Suprapubic skin (tissue), 3 donors: Measurements from ENCODE around the gene OXTR.

Experiments
- POLR2A ChIP-seq, 2 donors: fragments of 450-650 bp; IDR thresholded peaks; one replicate each; pipeline ENCODE4 v1.6.1; 2017; ENCODE audit warnings: antibody characterized with exemption in 2 of 2, mild to moderate bottlenecking in 2 of 2, moderate library complexity in 2 of 2
- TF ChIP-seq, protein P1 (sequence below), 2 donors: fragments of 200-600 bp in 1 of 2; fragments of 450-650 bp in 1 of 2; sonication (generic) in 1 of 2; IDR thresholded peaks; one replicate each; pipeline ENCODE4 v1.5.1; 2016 to 2019; ENCODE audit warnings: antibody characterized with exemption in 2 of 2, mild to moderate bottlenecking in 1 of 2, moderate library complexity in 1 of 2

- TF ChIP-seq, protein P1, sequence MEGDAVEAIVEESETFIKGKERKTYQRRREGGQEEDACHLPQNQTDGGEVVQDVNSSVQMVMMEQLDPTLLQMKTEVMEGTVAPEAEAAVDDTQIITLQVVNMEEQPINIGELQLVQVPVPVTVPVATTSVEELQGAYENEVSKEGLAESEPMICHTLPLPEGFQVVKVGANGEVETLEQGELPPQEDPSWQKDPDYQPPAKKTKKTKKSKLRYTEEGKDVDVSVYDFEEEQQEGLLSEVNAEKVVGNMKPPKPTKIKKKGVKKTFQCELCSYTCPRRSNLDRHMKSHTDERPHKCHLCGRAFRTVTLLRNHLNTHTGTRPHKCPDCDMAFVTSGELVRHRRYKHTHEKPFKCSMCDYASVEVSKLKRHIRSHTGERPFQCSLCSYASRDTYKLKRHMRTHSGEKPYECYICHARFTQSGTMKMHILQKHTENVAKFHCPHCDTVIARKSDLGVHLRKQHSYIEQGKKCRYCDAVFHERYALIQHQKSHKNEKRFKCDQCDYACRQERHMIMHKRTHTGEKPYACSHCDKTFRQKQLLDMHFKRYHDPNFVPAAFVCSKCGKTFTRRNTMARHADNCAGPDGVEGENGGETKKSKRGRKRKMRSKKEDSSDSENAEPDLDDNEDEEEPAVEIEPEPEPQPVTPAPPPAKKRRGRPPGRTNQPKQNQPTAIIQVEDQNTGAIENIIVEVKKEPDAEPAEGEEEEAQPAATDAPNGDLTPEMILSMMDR (IDR thresholded peaks at IDR 0.05): no peak
- TF ChIP-seq POLR2A (IDR thresholded peaks at IDR 0.05): no peak
Observed at GRCh38 chr3:8737823-8738222, 31.6 kb downstream of the OXTR start.
